Cardiac muscle cell (in vitro differentiated cells and primary cell): ENCODE data around the gene OR1S2. TPM values are rescaled to one million over a fixed set of nuclear protein-coding genes. Genes with fewer than 3 reads are reported as not detected.

ENCODE experiments used
- DNase-seq, 2 donors: peaks; one replicate each; pipeline versions ENCODE4 v3.0.0 to v3.0.0-alpha.2; 2010 to 2017; ENCODE audit warnings: low read depth in 1 of 2, low spot score in 1 of 2
- H3K27ac ChIP-seq: fragments of 200-600 bp; sonication (generic); 2 replicates; pipeline ENCODE4 v1.5.1; 2016
- H3K27me3 ChIP-seq: fragments of 200-600 bp; sonication (generic); 2 replicates; pipeline ENCODE4 v1.6.0; 2016; ENCODE audit warnings: control low read depth
- H3K36me3 ChIP-seq: fragments of 200-600 bp; sonication (generic); 2 replicates; pipeline ENCODE4 v1.5.1; 2016; ENCODE audit warnings: control low read depth
- H3K4me1 ChIP-seq: fragments of 200-600 bp; sonication (generic); 2 replicates; pipeline ENCODE4 v1.8.1; 2017; ENCODE audit warnings: low read depth, mild to moderate bottlenecking, mixed run types
- H3K4me3 ChIP-seq: fragments of 200-600 bp; sonication (generic); 2 replicates; pipeline ENCODE4 v1.5.1; 2016; ENCODE audit warnings: mild to moderate bottlenecking
- H3K9me3 ChIP-seq: fragments of 200-600 bp; sonication (generic); 2 replicates; pipeline ENCODE4 v1.5.1; 2017; ENCODE audit warnings: low read depth, mild to moderate bottlenecking, control low read depth
- polyA plus RNA-seq: library from polyadenylated mRNA; unstranded; fragments of >200 nt; fragmentation: Nextera tagmentation; extraction: Ambion mirVana; gene quantifications from 2 replicates; pipeline ENCODE4 v1.2.1, GENCODE V29; 2016
- total RNA-seq: library from RNA; depleted of rRNA; stranded (reverse); fragments of >200 nt; gene quantifications from 2 replicates; pipeline ENCODE4 v1.2.3, GENCODE V29; 2016
- TF ChIP-seq, protein P1 (sequence below): IDR thresholded peaks from 2 replicates; pipeline ENCODE4 v1.5.1; 2012; ENCODE audit warnings: low read depth, mild to moderate bottlenecking, low read length

OR1S2 gene
- total and polyA plus RNA-seq, 2 experiments from 2014 or later = not detected

DNA sequence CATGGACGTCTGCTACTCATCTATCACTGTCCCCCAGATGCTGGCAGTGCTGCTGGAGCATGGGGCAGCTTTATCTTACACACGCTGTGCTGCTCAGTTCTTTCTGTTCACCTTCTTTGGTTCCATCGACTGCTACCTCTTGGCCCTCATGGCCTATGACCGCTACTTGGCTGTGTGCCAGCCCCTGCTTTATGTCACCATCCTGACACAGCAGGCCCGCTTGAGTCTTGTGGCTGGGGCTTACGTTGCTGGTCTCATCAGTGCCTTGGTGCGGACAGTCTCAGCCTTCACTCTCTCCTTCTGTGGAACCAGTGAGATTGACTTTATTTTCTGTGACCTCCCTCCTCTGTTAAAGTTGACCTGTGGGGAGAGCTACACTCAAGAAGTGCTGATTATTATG is 24.3 kb downstream of the OR1S2 start:
- H3K27me3 ChIP-seq = no peaks in the 10 kb centered on the region
- no peaks in the 10 kb centered on the region for H3K9me3 ChIP-seq
- H3K4me3 ChIP-seq = no peak overlapping the region
- H3K27ac ChIP-seq = no peak overlapping the region
- H3K4me1 ChIP-seq = no peaks in the 10 kb centered on the region
- DNase-seq = peak in 1 of 2 donors; percentile 38
- TF ChIP-seq, protein P1, sequence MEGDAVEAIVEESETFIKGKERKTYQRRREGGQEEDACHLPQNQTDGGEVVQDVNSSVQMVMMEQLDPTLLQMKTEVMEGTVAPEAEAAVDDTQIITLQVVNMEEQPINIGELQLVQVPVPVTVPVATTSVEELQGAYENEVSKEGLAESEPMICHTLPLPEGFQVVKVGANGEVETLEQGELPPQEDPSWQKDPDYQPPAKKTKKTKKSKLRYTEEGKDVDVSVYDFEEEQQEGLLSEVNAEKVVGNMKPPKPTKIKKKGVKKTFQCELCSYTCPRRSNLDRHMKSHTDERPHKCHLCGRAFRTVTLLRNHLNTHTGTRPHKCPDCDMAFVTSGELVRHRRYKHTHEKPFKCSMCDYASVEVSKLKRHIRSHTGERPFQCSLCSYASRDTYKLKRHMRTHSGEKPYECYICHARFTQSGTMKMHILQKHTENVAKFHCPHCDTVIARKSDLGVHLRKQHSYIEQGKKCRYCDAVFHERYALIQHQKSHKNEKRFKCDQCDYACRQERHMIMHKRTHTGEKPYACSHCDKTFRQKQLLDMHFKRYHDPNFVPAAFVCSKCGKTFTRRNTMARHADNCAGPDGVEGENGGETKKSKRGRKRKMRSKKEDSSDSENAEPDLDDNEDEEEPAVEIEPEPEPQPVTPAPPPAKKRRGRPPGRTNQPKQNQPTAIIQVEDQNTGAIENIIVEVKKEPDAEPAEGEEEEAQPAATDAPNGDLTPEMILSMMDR = no peak
- H3K36me3 ChIP-seq = no peaks in the 10 kb centered on the region

DNA sequence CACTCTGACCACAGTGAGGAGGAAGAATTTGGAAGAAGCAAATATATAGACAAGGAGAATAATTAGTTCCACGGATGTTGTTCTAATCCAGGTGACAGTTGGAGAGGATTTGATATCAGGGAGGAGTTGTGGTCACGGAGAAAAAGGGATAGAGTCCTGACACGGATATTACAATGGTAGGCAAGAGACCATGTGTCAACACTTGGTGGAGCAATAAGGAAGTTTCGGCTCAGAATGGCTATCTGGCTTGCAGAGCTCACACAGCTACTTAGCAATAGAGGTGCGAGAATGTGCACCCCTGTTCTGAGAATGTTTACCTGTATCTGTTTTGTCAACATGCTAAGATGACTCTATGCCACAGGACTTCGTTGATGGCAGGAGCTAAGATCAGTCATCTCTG is 25.5 kb downstream of the OR1S2 start:
- no peaks in the 10 kb centered on the region for H3K9me3 ChIP-seq
- no peak overlapping the region for H3K4me3 ChIP-seq
- H3K27me3 ChIP-seq = no peaks in the 10 kb centered on the region
- TF ChIP-seq, protein P1 = no peak
- no peak for DNase-seq
- no peaks in the 10 kb centered on the region for H3K4me1 ChIP-seq
- H3K36me3 ChIP-seq = no peaks in the 10 kb centered on the region
- H3K27ac ChIP-seq = no peak overlapping the region

DNA sequence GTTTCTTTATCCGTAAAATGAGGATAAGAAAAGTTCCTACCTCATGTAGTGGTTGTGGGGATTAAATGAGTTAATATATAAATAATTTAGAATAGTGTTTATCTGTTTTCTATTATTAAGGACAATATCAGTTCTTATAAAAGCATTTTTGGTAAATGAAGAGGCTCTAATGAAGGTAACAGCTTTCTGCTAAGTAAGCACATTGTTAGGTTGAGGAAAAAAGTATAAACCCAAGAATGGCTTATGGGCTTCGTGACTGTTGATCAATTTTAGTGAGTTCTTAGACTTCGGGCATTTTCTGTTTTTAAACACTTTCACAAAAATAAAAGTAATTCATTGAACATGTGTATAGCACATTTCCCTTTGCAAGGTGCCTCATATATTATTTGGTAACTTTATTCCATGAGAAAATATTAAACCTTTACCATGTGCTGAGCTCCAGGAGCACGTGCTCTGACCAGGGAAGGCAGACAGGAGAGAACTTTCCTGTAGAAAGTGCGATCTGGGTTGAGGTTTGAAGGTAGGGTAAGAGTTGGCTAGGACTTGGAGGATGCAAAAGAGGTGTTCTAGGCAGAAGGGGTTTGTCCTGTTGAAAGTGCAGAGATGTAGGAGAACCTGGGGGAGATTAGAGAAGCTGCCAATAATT is 26.4 kb downstream of the OR1S2 start:
- no peak overlapping the region for H3K27ac ChIP-seq
- no peaks in the 10 kb centered on the region for H3K4me1 ChIP-seq
- H3K27me3 ChIP-seq = no peaks in the 10 kb centered on the region
- H3K9me3 ChIP-seq = no peaks in the 10 kb centered on the region
- H3K4me3 ChIP-seq = no peak overlapping the region
- TF ChIP-seq, protein P1 = no peak
- H3K36me3 ChIP-seq = no peaks in the 10 kb centered on the region
- no peak for DNase-seq

DNA sequence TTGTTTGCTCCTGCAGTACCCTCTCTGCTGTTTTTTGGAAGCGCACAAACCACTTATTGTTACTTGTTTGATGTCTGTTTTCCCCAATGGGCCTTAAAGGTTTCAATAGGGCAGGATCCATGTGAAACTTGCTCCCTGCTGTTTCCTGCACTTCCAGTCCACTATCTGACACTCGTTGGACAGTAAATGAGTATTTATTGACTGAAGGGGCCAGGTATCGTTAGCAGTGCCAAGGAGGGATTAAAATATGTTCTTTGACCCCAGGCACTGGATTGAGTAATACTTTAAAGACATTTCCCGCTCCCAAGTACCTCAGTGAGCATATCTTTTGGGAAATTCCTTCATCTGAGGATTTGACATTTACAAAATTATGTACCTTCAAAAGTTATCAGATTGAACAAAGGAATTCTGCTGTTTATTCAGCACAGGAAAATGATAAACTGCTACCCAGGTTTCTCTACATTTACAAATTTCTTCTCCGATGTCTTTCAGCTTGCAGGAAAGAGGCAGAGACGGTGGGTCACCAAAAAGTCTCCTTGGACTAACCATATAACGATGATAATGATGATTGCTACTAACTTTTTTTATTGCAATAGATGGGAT is 38.3 kb downstream of the OR1S2 start:
- Histone ChIP-seq H3K4me1 (no peaks in the 10 kb centered on the region), H3K36me3 (no peaks in the 10 kb centered on the region), H3K27ac (no peak overlapping the region), H3K4me3 (no peak overlapping the region), H3K9me3 (no peaks in the 10 kb centered on the region), H3K27me3 (no peaks in the 10 kb centered on the region)
- DNase-seq = no peak
- TF ChIP-seq, protein P1 = no peak

DNA sequence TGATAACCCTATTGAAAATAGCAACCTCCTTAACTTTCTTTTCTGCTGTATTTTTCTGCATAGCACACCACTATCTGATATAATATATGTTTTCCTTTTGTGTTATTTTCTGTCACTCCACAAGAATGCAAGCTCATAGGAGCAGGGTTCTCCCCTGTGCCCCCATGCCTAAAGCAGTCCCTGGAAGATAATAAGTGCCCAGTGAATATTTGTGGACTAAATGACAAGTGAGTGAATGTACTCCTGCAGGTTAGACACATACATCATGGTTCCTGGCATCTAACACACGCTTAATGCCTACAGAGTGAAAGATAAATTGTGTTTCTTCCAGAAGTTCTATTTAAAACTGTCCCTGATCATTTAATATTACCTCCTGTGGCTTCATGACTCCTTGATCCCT is 39.0 kb downstream of the OR1S2 start:
- DNase-seq = no peak
- H3K27ac ChIP-seq = no peak overlapping the region
- no peaks in the 10 kb centered on the region for H3K9me3 ChIP-seq
- no peaks in the 10 kb centered on the region for H3K27me3 ChIP-seq
- TF ChIP-seq, protein P1 = no peak
- H3K36me3 ChIP-seq = no peaks in the 10 kb centered on the region
- H3K4me1 ChIP-seq = no peaks in the 10 kb centered on the region
- no peak overlapping the region for H3K4me3 ChIP-seq
